GM13976 (cell line): ENCODE measurements around the gene FARS2.

Experiments
- DNase-seq: peaks from one replicate; pipeline ENCODE4 v3.0.0; 2012; ENCODE audit warnings: low spot score
- in situ Hi-C: fragments of 300-500 bp; cut with MboI; formaldehyde crosslinking; loops from one replicate; pipeline ENCODE4 v1.12.0; 2022; ENCODE audit warnings: low sequenced_read_pairs, mixed read lengths, inconsistent platforms; ENCODE audit not compliant: unreplicated experiment
- TF ChIP-seq, protein P1 (sequence below): IDR thresholded peaks from 2 replicates; pipeline ENCODE4 v1.5.1; 2012; ENCODE audit warnings: borderline replicate concordance, mild to moderate bottlenecking; ENCODE audit not compliant: insufficient read depth; ENCODE audit errors: extremely low read depth, missing control alignments, control extremely low read depth

FARS2 gene

DNA sequence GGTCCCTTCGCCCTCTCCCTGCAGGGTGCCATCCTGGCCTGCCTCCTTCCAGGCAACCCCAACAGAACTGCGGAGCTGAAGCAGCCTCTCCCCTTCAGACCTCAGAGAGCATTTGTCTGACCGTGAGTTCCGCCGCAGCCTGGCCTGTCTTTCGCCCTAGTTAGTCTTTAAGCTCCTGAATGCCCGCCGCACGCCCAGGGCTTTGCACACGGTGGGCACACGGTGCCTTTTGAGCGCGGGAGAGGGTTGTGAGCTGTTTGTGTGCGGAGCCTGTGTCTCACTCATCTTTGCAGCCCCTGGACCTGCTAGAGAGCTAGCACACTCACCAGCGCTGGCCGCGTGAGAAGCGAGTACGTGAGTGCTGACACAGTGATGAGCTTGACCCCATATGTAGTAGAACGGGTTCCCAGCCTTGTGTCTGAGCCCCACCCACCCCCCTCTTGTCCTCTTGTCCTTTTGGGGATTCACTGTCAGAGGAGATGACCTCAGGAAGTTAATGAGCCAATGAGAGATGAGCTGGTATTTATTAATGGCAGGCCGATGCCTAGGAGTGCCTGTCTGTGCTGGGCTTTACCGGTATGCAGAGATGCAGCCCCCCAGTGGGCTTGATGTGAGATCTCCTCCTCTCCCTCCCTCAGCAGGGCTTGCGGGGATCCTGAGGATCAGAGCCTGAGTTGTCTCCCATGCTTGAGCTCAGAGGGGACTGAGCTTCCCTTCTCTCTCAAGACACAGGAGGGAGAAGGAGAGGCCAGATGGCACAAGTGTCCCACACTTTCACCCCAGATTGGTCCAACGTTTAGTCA, 249.2 kb downstream of the FARS2 start:
- in situ Hi-C loops, result no loop called here
- no peak for DNase-seq
- TF ChIP-seq, protein P1, sequence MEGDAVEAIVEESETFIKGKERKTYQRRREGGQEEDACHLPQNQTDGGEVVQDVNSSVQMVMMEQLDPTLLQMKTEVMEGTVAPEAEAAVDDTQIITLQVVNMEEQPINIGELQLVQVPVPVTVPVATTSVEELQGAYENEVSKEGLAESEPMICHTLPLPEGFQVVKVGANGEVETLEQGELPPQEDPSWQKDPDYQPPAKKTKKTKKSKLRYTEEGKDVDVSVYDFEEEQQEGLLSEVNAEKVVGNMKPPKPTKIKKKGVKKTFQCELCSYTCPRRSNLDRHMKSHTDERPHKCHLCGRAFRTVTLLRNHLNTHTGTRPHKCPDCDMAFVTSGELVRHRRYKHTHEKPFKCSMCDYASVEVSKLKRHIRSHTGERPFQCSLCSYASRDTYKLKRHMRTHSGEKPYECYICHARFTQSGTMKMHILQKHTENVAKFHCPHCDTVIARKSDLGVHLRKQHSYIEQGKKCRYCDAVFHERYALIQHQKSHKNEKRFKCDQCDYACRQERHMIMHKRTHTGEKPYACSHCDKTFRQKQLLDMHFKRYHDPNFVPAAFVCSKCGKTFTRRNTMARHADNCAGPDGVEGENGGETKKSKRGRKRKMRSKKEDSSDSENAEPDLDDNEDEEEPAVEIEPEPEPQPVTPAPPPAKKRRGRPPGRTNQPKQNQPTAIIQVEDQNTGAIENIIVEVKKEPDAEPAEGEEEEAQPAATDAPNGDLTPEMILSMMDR, result no peak

DNA sequence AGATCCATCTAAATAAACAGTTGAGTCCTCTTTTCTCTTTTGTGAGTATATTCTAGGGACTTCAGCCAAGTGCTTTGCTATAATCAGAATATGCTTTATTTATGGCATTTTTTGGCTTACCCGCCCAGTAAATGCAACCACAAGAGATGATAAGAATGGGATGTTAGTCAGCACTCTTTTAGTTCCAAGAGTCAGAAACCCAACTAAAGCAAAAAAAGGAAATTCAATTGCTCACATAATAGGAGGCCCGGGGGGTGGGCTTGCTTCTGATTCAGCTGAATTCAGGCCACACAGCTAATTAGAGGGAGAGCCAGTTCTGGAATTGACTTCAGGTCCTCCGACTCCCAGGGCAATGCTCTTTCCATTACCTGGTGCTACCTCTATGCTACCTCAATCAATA, 250.6 kb downstream of the FARS2 start:
- TF ChIP-seq, protein P1, result no peak
- DNase-seq, result no peak
- in situ Hi-C loops, result no loop called here

DNA sequence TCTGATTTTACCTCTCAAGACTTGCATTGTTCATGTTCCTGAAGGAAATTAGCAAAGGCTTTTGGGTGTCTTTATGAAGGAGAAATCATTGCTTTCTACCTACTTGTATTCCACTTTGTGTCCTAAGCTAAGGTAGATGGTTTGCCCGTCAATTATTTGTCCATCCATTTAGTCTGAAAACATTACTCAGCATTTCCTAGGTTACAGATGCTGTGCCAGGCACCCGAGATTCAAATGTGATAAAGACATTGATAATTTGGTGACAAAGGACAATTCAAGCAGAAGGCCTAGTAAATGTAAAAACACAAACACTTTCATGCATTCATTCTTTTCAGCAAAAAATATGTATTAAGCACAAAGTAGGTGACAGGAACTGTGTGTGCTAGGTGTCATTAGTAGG, 251.1 kb downstream of the FARS2 start:
- no peak for DNase-seq
- TF ChIP-seq, protein P1, result no peak
- in situ Hi-C loops, result no loop called here

DNA sequence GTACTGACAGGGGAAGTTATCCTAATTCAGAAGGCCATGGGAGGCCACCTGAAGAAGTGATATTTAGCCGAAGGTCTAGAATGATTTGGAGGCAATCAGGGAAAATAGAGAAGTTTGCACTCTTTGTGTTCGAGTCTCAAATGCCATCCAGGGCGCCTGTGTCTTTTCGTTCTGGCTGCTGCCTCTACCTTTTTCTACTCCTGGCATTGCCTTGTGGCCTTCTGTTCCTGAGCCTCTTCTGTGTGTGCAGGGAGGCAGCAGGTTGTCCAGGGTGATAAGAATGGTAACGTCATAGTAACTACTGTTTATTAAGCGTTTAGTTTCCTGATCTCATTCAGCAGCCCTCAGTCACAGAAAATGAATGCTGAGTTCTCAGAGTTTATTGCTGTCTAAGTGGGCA, 252.1 kb downstream of the FARS2 start:
- no peak for DNase-seq
- TF ChIP-seq, protein P1, result no peak
- in situ Hi-C loops, result no loop called here

DNA sequence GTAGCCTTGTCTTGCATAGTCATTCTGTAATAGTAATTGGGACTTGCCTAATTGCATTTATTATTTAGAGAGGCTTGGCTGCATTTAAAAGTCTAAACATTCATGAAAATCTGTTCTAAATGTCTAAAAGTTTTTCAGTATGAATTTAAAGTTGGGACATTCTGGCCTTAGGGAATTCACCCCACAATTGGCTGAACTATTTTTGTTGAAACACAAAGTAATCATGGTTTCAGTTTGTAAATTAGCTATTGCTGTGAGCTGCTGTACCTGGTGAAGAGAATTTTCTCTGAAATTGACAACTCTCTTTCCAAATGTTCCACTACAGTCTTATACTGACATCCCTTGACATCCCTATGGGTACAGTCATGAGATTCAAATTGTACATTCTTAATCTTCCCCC, 253.0 kb downstream of the FARS2 start:
- DNase-seq, result peak; percentile 27
- TF ChIP-seq, protein P1, result no peak
- in situ Hi-C loops, result no loop called here

DNA sequence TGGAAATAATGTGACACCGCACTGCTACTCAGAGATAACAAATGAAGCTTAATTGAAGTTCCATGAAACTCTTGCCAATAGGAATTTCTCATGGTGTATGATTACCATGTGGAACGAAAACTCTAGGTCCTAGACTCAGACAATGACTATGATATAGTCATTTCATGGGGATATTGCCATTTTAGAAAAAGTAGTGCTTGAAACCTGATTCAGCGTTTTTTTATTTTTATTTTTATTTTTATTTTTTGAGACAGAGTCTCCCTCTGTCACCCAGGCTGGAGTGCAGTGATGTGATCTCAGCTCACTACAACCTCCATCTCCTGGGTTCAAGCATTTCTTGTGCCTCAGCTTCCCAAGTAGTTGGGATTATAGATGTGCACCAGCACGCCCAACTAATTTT, 253.9 kb downstream of the FARS2 start:
- TF ChIP-seq, protein P1, result no peak
- DNase-seq, result no peak
- in situ Hi-C loops, result no loop called here
